IMR-90 (cell line): ENCODE data around the gene RNU2-1. TPM values are rescaled to one million over a fixed set of nuclear protein-coding genes. Genes with fewer than 3 reads are reported as not detected.

ENCODE experiments used
- ATAC-seq: fragments of 200-7000 bp; cut with Tn5 transposase; 2 replicates; pipeline ENCODE4 v1.9.1; 2020; ENCODE audit warnings: low read depth, mild to moderate bottlenecking, moderate library complexity
- BruUV-seq: library from RNA; stranded (reverse); fragments of 400-500 nt; replicated peaks from 2 replicates; lab custom pipeline; 2021; lab: Mats Ljungman, UMichigan
- CTCF ChIA-PET: fragments of 300-600 bp; formaldehyde crosslinking; extraction: SDS; loops from one replicate; lab custom pipeline; 2021; ENCODE audit warnings: antibody characterized with exemption; lab: Yijun Ruan, JAX
- POLR2A ChIA-PET: fragments of 300-600 bp; sonication (Branson Sonifier 250); formaldehyde crosslinking; loops from one replicate; lab custom pipeline; 2022; ENCODE audit warnings: antibody characterized with exemption; ENCODE audit not compliant: unreplicated experiment; lab: Charles Lee
- DNase-seq: peaks from one replicate; pipeline ENCODE4 v3.0.0; 2013
- H2AFZ ChIP-seq: replicated peaks from 2 replicates; pipeline ENCODE3; 2013; ENCODE audit warnings: low read length, mild to moderate bottlenecking; ENCODE audit not compliant: poor library complexity
- H2AK5ac ChIP-seq: 2 replicates; pipeline ENCODE4 v1.6.1; 2013; ENCODE audit warnings: low read depth, low read length, inconsistent platforms
- H2AK9ac ChIP-seq: replicated peaks from 2 replicates; pipeline ENCODE3; 2013; ENCODE audit warnings: mild to moderate bottlenecking, low read depth, low read length, moderate library complexity; ENCODE audit not compliant: poor library complexity
- H2BK120ac ChIP-seq: 2 replicates; pipeline ENCODE4 v1.6.1; 2013; ENCODE audit warnings: low read depth, low read length, inconsistent platforms
- H2BK15ac ChIP-seq: 3 replicates; pipeline ENCODE4 v1.6.1; 2013; ENCODE audit warnings: low read depth, low read length, inconsistent platforms
- H2BK20ac ChIP-seq: 2 replicates; pipeline ENCODE4 v1.6.1; 2013; ENCODE audit warnings: low read depth, mild to moderate bottlenecking, inconsistent platforms, low read length, moderate library complexity
- H2BK5ac ChIP-seq: 2 replicates; pipeline ENCODE4 v1.6.1; 2013; ENCODE audit warnings: mild to moderate bottlenecking, low read depth, low read length, inconsistent platforms; ENCODE audit not compliant: poor library complexity, severe bottlenecking
- H3K14ac ChIP-seq: replicated peaks from 2 replicates; pipeline ENCODE4 v1.6.1; 2013; ENCODE audit warnings: low read depth, low read length, inconsistent platforms
- H3K18ac ChIP-seq: 2 replicates; pipeline ENCODE4 v1.6.1; 2013; ENCODE audit warnings: low read depth, low read length, control low read depth
- H3K23ac ChIP-seq: 2 replicates; pipeline ENCODE4 v1.6.1; 2013; ENCODE audit warnings: low read depth, low read length, inconsistent platforms
- H3K27ac ChIP-seq: 2 replicates; pipeline ENCODE4 v1.5.1; 2013; ENCODE audit warnings: mild to moderate bottlenecking, control low read depth, low read length; ENCODE audit not compliant: insufficient read depth
- H3K27me3 ChIP-seq: 2 replicates; pipeline ENCODE4 v1.6.1; 2013; ENCODE audit warnings: low read length; ENCODE audit not compliant: control insufficient read depth, insufficient read depth
- H3K36me3 ChIP-seq: 2 replicates; pipeline ENCODE4 v1.6.1; 2013; ENCODE audit warnings: low read length, mixed read lengths; ENCODE audit not compliant: control insufficient read depth, insufficient read depth
- H3K4ac ChIP-seq: 2 replicates; pipeline ENCODE4 v1.6.1; 2013; ENCODE audit warnings: low read depth, low read length, inconsistent platforms
- H3K4me1 ChIP-seq: 2 replicates; pipeline ENCODE4 v1.6.1; 2013; ENCODE audit warnings: low read length, mixed read lengths; ENCODE audit not compliant: control insufficient read depth, insufficient read depth
- H3K4me2 ChIP-seq: 2 replicates; pipeline ENCODE4 v1.6.1; 2013; ENCODE audit warnings: low read depth, mild to moderate bottlenecking, control low read depth, low read length, moderate library complexity
- H3K4me3 ChIP-seq: 2 replicates; pipeline ENCODE4 v1.5.1; 2013; ENCODE audit warnings: low read depth, mild to moderate bottlenecking, control low read depth, low read length, moderate library complexity; ENCODE audit not compliant: insufficient read depth
- H3K56ac ChIP-seq: 2 replicates; pipeline ENCODE4 v1.6.1; 2013; ENCODE audit warnings: low read length, inconsistent platforms; ENCODE audit not compliant: insufficient read depth; ENCODE audit errors: extremely low read depth
- H3K79me1 ChIP-seq, 2 experiments: 2 replicates each; pipeline ENCODE4 v1.6.1; 2013; ENCODE audit warnings: low read length in 2 of 2, inconsistent platforms in 1 of 2, low read depth in 1 of 2
- H3K9ac ChIP-seq: 2 replicates; pipeline ENCODE4 v1.6.1; 2013; ENCODE audit warnings: low read depth, low read length, control low read depth
- H3K9me1 ChIP-seq: 2 replicates; pipeline ENCODE4 v1.6.1; 2013; ENCODE audit warnings: low read length, inconsistent platforms; ENCODE audit not compliant: insufficient read depth
- H3K9me3 ChIP-seq: 2 replicates; pipeline ENCODE4 v1.6.1; 2013; ENCODE audit warnings: low read length; ENCODE audit not compliant: control insufficient read depth, insufficient read depth
- H4K20me1 ChIP-seq: 2 replicates; pipeline ENCODE4 v1.6.1; 2013; ENCODE audit warnings: low read length, inconsistent platforms; ENCODE audit not compliant: insufficient read depth
- H4K5ac ChIP-seq: 2 replicates; pipeline ENCODE4 v1.6.1; 2013; ENCODE audit warnings: mild to moderate bottlenecking, low read depth, low read length, control low read depth
- H4K8ac ChIP-seq, 2 experiments: 2 replicates each; pipeline ENCODE4 v1.6.1; 2013; ENCODE audit warnings: low read depth in 2 of 2, low read length in 2 of 2, control low read depth in 1 of 2, inconsistent platforms in 1 of 2
- H4K91ac ChIP-seq: 2 replicates; pipeline ENCODE4 v1.6.1; 2013; ENCODE audit warnings: low read depth, low read length, inconsistent platforms; ENCODE audit not compliant: insufficient read depth
- CEBPB ChIP-seq: IDR thresholded peaks from 2 replicates; pipeline ENCODE4 v1.6.1; 2012; ENCODE audit warnings: low read depth, low read length, improper control_type of control experiment
- CTCF ChIP-seq: conservative IDR thresholded peaks from 2 replicates; pipeline ENCODE4 v1.5.1; 2012; ENCODE audit warnings: mild to moderate bottlenecking, low read depth, low read length, improper control_type of control experiment
- MXI1 ChIP-seq: IDR thresholded peaks from 2 replicates; pipeline ENCODE4 v1.6.1; 2012; ENCODE audit warnings: low read depth, mild to moderate bottlenecking, low read length, moderate library complexity, borderline replicate concordance
- POLR2A ChIP-seq: IDR thresholded peaks from 2 replicates; pipeline ENCODE4 v1.6.1; 2012; ENCODE audit warnings: mild to moderate bottlenecking, low read depth, low read length
- RAD21 ChIP-seq: IDR thresholded peaks from 2 replicates; pipeline ENCODE4 v1.6.1; 2012; ENCODE audit warnings: low read length, improper control_type of control experiment
- RCOR1 ChIP-seq: IDR thresholded peaks from 2 replicates; pipeline ENCODE4 v1.6.1; 2012; ENCODE audit warnings: mild to moderate bottlenecking, low read length, improper control_type of control experiment; ENCODE audit not compliant: insufficient replicate concordance
- WGBS, 2 experiments: methylation state at CpG; one replicate each; pipeline versions ENCODE4 v1.1.5 to v1.1.7; 2013; ENCODE audit warnings: missing lambda C conversion rate in 2 of 2; ENCODE audit not compliant: insufficient read length in 1 of 2; ENCODE audit errors: extremely low coverage in 2 of 2; 5-methylcytosine and 5-hydroxymethylcytosine counted together
- dilution Hi-C: fragments of 300-500 bp; cut with HindIII; formaldehyde crosslinking; loops from one replicate; pipeline ENCODE4 v1.14.3; 2018; ENCODE audit warnings: low sequenced_read_pairs; ENCODE audit not compliant: unreplicated experiment
- in situ Hi-C: fragments of 300-500 bp; cut with MboI; formaldehyde crosslinking; loops from 3 replicates; pipeline ENCODE4 v1.14.3; 2019; ENCODE audit warnings: low sequenced_read_pairs, inconsistent platforms, mixed read lengths
- intact Hi-C: fragments of 100-400 bp; cut with micrococcal nuclease; formaldehyde crosslinking; loops from 2 replicates; pipeline ENCODE4 v1.10.0; 2022
- polyA plus RNA-seq, 3 experiments: library from polyadenylated mRNA; depleted of rRNA; stranded (reverse); fragments of >200 nt; gene quantifications; 2 replicates each; pipeline ENCODE4 v1.2.3, GENCODE V29; 2012; ENCODE audit warnings: low replicate concordance in 1 of 3
- total RNA-seq: library from RNA; depleted of rRNA; stranded (reverse); fragments of >200 nt; gene quantifications from 2 replicates; pipeline ENCODE4 v1.2.3, GENCODE V29; 2012

Gene RNU2-1
- total and polyA plus RNA-seq, 2 of the 4 experiments (the other 2 are of a cell fraction), result not detected

DNA sequence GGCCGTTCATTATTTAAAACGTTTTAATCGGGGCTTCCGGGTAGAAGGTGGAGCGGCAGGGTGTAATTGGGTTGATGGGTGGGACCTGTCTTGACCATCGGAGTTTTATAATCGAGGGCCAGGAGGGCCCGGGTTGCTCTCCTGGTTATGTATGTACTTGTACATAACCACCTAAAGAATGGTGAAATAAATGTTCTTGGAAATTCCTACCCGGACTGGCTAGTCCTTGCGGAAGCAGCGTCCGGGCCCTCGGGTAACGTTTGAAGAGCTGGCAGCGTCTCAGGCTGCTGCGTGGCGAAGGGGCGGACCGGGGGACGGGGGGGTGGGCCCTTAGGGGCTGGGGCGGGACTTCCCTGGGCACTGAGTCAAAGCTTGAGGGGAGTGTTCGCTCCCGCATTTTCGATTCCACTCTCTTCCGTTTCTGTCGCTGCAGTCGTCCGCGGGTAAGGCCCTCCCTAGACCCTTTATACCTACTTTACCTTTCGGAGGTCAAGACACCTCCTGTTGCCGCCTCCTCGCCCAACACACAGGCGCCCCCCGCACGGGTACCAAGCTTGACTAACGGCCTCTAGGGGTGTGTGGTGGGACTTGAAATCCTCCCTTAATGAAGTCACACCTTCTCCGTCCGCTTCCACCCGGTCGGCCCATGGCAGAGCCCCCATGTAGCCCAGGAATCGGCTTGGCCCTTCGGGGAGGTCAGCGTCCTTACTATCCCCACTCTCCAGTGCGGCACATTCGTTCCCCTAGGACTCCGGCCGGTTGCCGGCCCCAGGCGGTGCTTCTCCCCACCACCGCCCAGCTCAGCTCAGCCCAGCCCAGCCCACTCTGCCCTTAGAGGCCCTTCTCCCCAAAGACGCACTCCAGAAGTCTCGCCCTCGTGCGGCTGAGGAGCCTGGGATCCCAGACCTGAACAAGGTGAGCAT lies 22.0 kb downstream of the RNU2-1 start, which contains the start of gene TMEM106A:
TSS of gene TMEM106A (plus strand) at position 396 of the 923 bp plus-strand sequence. CDS start 1,167 bp downstream, outside the sequence.
- peaks cover 16% of the 10 kb centered on the region for H3K4me1 ChIP-seq
- H3K23ac ChIP-seq, result peak within 1 kb of the TSS; percentile 95
- peak; percentile 88 for ATAC-seq
- TF ChIP-seq MXI1 (0 out of 2 replicates have a peak, but pooled peaks have one; percentile 33), POLR2A (peak; percentile 71), CEBPB (no peak), RAD21 (0 out of 2 replicates have a peak, but pooled peaks have one; percentile 9), RCOR1 (no peak), CTCF (peak; percentile 30)
- intact Hi-C loops, result loop anchor here (1.0 to 10.0 kb wide), 2 partner anchors 105 to 303 kb away; no protein-coding TSS in a partner anchor
- H3K4me2 ChIP-seq, result peak within 1 kb of the TSS; percentile 94
- ChIA-PET POLR2A (interaction anchor here (0.6 to 1.0 kb wide), 3 partner anchors 9 to 109 kb away, joined by 5 to 12 read pairs (median 6); no protein-coding TSS in a partner anchor), CTCF (interaction anchor here (1.0 kb wide), 1 partner anchor 98 kb away, joined by 3 read pairs; no protein-coding TSS in a partner anchor)
- BruUV-seq, result no TSS peak
- H4K8ac ChIP-seq, result peak within 1 kb of the TSS; percentile 53 to 96
- WGBS, 2 experiments, result 0% methylated on average over 6 of the region's 54 CpGs; no CpG with 5 or more reads in 1 of the 2 experiments
- H2BK20ac ChIP-seq, result peak within 1 kb of the TSS; percentile 69; the same call in 1 of the 2 replicates
- H4K5ac ChIP-seq, result peak within 1 kb of the TSS; percentile 98
- peaks cover 20% of the 10 kb centered on the region for H3K9me1 ChIP-seq
- peak within 1 kb of the TSS; percentile 79 for H3K9ac ChIP-seq
- H2BK5ac ChIP-seq, result peak within 1 kb of the TSS; percentile 78
- peak within 1 kb of the TSS; percentile 83 for H4K91ac ChIP-seq
- peak within 1 kb of the TSS; percentile 87 for H2AK5ac ChIP-seq
- peak within 1 kb of the TSS; percentile 95 for H3K14ac ChIP-seq
- H3K27me3 ChIP-seq, result no peaks in the 10 kb centered on the region
- peak within 1 kb of the TSS; percentile 74 for H3K4me3 ChIP-seq
- no peaks in the 10 kb centered on the region for H3K9me3 ChIP-seq
- peak within 1 kb of the TSS; percentile 54; the same call in 1 of the 3 replicates for H2BK15ac ChIP-seq
- peak within 1 kb of the TSS; percentile 96 for H2AK9ac ChIP-seq
- H3K18ac ChIP-seq, result peak within 1 kb of the TSS; percentile 42
- H3K79me1 ChIP-seq, result peaks cover 18 to 46% of the 10 kb centered on the region in 2 experiments
- peaks cover 30% of the 10 kb centered on the region for H3K36me3 ChIP-seq
- peak within 1 kb of the TSS; percentile 92 for H3K4ac ChIP-seq
- peak; percentile 85 for DNase-seq
- H2AFZ ChIP-seq, result peak within 1 kb of the TSS; percentile 88
- H2BK120ac ChIP-seq, result peak within 1 kb of the TSS; percentile 70
- H3K56ac ChIP-seq, result peak within 1 kb of the TSS; percentile 81
- no peaks in the 10 kb centered on the region for H4K20me1 ChIP-seq
- in situ Hi-C loops, result loop anchor here (25.0 kb wide), 1 partner anchor 101 kb away; no protein-coding TSS in a partner anchor
- dilution Hi-C loops, result no loop called here
- H3K27ac ChIP-seq, result peak within 1 kb of the TSS; percentile 84
